PC-3 (cell line): ENCODE data around the gene LGALS9.

Experiments used
- CTCF ChIP-seq: fragments of 300-600 bp; sonication (generic); conservative IDR thresholded peaks from 2 replicates; pipeline ENCODE4 v1.5.1; 2017; ENCODE audit warnings: antibody characterized with exemption, low read depth, mild to moderate bottlenecking, low read length
- EZH2 ChIP-seq: fragments of 300-600 bp; sonication (generic); IDR thresholded peaks from one replicate; pipeline ENCODE4 v1.6.1; 2017; ENCODE audit warnings: antibody characterized with exemption, mild to moderate bottlenecking, low read length; ENCODE audit not compliant: unreplicated experiment
- EZH2phosphoT487 ChIP-seq: fragments of 300-600 bp; sonication (generic); IDR thresholded peaks from 2 replicates; pipeline ENCODE4 v1.6.1; 2018; ENCODE audit warnings: mild to moderate bottlenecking, antibody characterized with exemption, low read length, borderline replicate concordance

GRCh38 chr17:27596096-27596495 lies 34.9 kb upstream of the LGALS9 start:
- TF ChIP-seq CTCF: no peak
- TF ChIP-seq EZH2: no peak
- TF ChIP-seq EZH2phosphoT487: no peak
